NCI-H82 treated with DMSO at 0.1 percent for 48 hours (cell line): Measurements from ENCODE around the gene NIN.

Experiments
- DNase-seq: peaks from one replicate; lab custom pipeline; 2025; ENCODE audit not compliant: unreplicated experiment; lab: John Stamatoyannopoulos, UW

NIN gene

GRCh38 chr14:50844391-50844790, 13.4 kb upstream of the NIN start:
- no peak for DNase-seq

DNA sequence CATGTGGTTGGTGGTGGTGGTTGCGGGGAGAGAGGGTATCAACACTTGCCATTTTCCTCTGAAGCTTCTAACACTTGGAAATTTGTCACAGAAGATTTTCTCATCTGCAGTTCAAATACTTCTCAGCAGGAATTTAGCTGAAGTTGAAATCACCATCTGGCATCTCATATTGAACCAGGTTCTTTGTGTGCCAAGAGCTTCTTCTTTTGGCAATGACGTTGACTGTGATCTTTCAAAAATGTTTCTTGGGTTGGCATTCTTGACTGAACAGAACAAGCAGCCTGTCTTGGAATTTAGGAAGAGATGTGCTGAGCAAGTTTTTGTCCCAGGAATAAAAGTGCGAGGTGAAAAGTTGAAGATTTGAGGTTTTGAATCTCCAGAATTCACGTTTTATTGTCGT, 8.7 kb upstream of the NIN start:
- no peak for DNase-seq

DNA sequence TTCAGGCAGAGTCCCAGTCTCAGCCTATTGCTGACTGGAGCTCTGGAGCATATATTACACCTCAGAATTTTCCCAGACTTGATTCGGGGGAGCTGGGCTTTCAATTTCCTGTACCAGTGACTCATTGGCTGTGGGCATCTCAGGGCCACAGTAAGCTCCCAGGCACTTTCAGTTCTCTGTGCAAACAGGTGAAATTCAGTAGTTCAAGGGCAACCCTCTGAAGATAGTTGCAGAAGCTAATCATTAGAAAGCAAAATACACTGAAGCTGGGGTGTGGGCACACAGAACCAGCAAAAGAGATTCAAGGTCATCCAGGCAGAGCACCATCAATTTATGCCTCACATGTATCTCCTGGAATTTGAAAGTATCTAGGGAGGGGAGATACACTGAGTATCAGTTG, 8.1 kb upstream of the NIN start:
- no peak for DNase-seq

DNA sequence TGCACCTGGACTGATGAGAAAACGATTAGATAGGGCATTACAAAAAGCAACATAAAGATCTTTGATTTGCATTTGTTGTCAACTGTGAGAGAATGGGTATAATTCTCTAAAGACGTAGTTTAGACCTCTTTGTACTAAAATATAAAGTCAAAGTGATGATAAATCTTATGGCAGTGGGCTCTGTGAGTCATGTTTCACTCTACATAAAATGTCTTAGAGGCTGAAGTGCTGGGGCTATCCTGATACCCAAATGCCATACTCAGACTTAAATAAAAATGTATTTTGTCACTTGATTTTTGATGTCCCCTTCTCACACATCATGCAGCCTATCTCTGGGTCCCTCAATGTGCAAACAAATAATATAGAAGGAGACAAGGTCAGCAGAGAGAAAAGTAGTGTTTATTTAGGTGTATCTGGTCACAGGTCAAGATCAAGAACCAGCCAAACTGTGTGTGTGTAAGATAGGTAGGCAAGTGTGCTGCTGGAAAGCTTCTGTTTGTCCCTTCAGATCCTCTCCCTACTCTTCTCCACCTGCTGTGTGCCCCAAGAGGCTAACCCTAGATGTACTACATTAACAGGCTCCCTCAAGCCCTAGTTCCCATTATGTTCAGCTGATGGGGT, 7.0 kb upstream of the NIN start:
- DNase-seq: no peak

GRCh38 chr14:50837271-50837670, 6.3 kb upstream of the NIN start:
- DNase-seq: no peak

- DNase-seq: no peak
Measured at GRCh38 chr14:50836515-50836914, 5.6 kb upstream of the NIN start.

GRCh38 chr14:50835280-50835679, 4.3 kb upstream of the NIN start:
- no peak for DNase-seq

DNA sequence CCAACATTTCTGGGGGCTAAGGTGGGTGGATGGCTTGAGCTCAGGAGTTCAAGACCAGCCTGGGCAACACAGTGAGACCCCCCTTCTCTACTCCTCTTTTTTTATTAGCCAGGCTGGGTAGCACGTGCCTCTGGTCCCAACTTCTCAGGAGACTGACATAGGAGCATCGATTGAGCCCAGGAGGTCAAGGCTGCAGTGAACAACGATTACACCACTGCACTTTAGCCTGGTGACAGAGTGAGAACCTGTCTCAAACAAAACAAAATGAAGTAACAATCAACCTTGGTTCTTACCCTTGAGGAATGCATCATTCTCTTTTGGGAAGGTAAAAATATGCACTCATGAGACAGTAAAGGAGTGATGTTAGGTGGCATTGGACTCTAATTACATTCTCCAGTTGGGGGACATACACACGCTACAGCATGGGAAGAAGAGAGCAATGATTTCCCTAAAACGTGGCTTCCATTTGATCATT, 3.9 kb upstream of the NIN start:
- DNase-seq: no peak

GRCh38 chr14:50832935-50833630, 2.1 kb upstream of the NIN start:
- no peak for DNase-seq

GRCh38 chr14:50831726-50832168, 785 bp upstream of the NIN start:
- DNase-seq: no peak

- no peak for DNase-seq
Measured at GRCh38 chr14:50830044-50830931, 674 bp downstream of the NIN start.

- no peak for DNase-seq
Measured at GRCh38 chr14:50829489-50830043, 1.4 kb downstream of the NIN start.

DNA sequence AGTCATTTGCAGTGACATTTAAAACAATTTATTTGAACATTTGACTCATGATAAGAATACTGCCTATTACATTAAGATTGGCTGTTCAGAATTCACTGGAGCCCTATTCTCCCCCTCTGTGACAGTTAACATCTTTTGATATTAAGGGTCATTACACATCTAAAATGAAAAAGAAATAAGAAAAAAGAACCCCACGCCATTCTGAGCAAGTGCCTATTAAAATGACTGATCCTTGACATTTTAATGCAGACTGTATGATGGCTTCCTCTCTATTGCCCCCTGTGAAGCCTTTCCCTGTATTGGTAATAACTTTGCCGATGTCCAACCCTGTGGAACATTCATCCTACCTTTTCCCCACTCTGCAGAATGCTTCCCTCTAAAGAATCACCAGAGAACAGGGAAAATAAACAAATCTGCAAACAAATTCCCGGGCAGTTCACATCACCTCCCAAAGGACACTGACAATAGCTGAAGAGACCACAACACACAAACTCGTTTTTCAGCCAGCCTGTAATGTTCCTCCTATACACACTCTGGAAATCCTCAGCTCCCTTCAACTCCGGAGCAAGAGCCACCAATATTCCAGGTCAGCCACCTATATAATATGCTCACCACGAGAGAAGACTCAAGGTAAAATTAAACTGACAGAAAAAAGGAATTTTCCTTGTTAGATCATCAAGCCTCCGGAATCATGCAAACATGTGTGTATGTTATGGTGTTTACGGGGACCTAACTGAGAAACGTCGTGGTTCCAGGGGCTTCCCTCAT, 2.1 kb downstream of the NIN start:
- DNase-seq: no peak

- DNase-seq: no peak
Measured at GRCh38 chr14:50826681-50827080, 4.3 kb downstream of the NIN start.

DNA sequence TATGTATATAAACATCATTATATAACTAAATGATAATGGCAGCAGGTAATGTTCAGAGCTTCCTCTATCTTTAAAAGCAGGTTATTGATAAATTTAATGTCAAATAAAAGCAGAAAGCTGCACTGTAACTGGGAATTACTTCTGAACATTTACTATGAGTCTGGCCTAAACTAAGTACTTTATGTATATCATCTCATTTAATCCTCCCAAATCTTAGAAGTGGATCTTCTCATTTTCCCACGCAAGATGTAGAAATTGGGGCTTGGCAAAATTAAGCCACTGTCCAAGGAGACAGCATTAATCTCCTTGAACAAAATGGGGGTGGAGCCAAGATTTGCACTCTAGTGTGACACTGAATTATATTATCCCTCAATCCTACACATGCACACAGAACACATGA, 5.7 kb downstream of the NIN start:
- no peak for DNase-seq

DNA sequence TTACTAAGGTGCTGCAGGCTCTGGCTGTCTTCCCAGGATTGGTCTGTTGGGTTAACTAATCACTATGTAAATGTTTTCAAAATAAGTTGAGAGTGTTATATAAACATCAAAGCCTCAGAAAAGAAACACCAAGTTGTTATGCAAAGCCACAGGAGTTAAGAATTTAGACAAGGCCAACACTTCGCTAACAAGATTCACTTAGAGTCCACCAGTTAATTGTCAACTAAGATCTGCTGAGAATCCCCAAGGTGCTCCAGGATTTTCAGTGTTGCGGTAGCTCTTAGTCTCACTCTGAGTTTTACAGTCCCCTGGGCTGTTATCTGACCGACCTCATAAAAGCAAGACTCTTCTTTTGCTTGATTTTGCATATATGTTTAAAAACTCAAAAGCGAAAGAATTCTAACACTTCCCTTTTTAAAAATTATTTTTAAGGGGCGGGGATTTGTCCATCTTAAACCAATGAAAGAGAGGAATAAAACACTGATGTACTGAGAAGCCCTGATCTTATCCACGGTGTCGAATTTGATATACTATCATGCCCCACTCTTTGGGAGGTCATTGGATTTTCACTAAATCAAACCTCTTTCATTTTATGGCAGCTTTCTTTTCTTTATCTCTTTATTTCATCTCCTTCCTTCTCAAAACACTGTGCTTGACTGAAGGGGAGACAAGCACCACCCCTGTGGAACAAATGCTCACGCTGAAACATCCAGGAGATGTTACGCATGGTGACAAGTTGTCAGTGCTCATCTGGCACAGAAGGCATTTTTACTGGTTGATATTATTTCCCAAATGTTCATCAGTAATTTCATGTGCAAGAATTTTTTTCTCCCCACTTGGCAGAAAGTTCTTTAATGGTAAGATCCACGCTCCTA, 7.0 kb downstream of the NIN start:
- DNase-seq: no peak

DNA sequence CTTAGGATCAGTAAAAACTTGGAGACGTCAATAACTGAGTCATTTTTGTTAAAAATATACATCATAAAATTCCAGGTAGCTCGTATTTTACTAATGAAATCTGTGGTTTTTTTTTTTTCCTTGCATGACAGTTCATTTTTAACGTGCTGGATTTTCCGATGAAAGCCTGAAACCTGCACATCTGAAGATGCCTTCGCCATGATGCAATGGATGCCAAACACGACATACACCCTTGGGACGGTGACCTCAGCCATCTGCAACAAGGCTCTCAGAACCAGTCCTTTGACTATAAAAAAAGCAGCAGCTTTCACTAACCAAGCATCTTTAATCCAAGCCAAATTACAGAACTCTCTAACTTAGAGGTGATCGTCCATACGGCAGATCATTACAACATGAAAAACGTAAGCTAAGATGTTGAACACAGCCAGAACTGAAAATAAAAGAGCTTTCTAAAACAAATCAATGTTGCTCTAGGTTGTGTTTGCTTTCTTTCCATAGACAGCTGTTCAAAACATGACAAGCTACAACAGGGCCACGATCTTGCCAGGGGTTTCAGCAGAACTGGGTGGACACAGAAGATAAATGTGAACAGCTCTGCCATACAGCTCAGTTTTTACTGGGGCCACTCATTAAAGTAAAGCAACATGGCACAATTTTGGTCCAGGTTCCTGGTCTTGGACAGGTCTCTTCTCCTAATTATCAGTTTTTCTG, 7.8 kb downstream of the NIN start:
- DNase-seq: no peak

DNA sequence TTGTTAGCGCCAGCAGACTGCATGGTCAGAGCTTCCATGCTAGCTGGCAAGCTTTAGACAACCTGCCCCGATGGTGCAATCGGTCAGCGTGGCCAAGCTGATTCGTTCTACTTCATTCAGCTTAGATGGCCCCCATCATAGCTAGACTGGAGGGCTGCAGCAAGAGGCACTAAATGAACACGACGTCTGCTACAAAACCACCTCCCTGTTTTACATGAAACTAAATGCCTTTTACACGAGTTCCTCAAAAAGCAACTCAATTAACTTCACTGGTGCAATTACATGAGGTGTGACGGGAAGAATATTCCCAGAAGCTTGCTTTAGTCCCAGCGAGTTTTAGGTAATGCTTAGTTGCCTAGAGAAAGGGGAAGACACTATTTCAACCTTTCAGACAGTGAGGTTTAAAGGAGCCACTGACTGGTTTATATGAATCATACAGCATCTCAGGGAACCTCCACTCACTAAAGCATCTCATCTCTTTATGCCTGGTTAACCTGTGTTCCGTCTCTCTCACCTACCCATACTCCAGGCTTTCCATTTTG, 8.4 kb downstream of the NIN start:
- no peak for DNase-seq
